HG03575 (cell line): ENCODE measurements around the gene KDM5A.

Experiments used
- ATAC-seq: cut with Tn5 transposase; IDR thresholded peaks from one replicate; pipeline ENCODE4 v1.9.1; 2021; ENCODE audit not compliant: unreplicated experiment, insufficient number of reproducible peaks, low FRiP score; ENCODE audit errors: extremely low read depth

Gene KDM5A

DNA sequence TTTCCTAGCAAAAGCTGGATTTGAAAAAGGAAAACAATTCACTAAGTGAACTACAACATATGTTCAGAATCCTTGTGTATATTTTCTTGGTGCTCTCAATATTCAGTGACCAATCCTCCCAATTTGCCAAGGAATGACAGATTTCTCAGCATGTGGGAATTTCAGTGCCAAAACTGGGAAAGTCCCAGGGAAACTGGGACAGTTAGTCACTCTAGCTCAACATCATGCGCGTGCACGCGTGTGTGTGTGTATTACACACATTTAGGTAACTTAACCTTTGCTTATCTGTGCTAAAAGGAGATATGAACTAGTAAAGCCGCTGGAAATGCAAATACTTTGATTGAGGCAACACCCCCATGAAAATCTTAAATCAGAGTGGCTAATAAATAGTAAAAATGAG, 100.4 kb downstream of the KDM5A start:
- no peak for ATAC-seq

DNA sequence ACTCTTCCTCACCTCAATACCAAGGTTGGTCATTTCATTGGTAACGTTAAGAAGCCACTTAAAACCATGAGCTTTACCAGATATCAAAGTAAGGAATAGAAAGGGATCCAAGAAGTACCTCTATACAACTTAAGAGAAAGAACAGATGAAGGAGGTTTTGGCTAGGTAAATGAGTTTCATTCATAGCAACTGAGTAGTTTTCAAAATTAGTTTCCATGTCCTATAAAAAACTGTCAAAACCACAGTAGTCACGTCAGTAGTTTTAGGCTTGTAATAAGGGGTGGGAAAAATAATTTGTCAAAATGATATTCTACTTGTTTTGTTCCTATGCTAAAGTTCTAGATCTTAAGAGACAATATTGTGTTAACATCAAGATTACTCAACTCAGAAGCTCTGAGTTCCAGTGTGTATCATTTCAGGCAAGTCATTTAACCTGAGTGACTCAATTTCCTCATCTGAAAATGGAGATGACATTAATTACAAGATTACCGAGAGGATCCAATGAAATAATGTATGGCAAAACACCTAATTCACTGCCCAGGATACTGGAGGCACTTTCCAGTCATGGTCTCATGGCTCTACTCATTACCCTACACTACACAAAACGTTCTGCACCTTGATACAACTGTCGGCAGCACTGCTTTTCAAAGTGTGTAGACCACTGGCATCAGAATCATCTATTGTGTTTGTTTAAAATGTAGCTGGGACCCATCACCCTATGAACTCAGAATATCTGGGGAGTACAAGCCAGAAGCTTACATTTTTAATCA, 102.4 kb downstream of the KDM5A start:
- ATAC-seq = no peak

DNA sequence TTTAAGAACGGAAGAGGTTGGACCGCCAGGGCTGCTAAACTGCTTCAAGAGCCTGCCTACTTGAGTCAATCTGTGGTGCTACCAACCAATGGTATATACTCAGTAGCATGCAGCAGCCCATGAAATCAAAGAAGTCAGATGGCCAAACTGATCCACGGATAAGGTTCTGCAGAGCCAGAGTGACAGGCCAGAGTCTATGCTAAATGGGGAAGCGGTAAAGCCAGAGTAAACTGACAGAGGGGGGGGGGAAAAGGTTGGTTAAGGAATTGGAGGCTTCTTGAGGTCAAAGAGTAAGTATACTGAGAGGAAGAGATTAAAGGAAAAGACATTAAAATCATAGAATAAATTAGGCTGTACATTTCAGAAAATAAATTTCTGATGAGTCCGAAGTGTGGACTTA, 111.1 kb downstream of the KDM5A start:
- ATAC-seq = no peak

DNA sequence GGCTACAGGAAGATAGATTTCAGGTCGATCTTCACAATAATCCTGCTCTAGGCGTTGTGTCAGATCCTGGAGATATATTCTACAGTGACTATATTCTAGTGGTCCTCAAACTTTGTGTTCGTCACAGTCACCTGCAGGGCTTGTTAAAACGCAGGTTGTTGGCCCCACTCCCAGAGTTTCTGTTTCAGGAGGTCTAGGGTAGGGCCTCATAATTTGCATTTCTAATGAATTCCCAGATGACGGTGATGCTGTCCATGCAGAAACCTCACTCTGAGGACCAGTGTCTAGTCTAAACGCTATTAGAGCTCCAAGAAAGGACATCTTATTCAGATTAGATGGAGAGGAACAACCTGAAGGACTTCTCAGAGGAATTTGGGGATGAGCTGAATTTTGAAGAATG, 113.3 kb downstream of the KDM5A start:
- ATAC-seq = no peak

DNA sequence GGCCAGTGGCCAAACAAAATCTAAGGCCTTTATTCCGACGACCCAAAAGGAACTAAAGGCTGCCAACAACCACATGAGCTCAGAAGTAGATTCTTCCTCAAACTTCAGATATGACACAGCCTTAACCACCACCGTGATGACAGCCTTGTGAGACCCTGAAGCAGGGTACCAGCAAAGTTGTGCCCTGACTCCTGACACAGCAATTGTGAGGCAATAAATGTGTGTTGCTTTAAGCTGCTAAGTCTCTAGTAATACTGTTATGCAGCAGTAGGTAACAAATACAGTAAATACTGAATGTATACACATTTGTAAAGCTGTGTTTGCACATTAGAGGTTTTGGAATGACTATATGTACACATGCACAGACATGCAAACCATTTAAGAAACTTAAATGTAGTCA, 115.7 kb downstream of the KDM5A start:
- no peak for ATAC-seq

DNA sequence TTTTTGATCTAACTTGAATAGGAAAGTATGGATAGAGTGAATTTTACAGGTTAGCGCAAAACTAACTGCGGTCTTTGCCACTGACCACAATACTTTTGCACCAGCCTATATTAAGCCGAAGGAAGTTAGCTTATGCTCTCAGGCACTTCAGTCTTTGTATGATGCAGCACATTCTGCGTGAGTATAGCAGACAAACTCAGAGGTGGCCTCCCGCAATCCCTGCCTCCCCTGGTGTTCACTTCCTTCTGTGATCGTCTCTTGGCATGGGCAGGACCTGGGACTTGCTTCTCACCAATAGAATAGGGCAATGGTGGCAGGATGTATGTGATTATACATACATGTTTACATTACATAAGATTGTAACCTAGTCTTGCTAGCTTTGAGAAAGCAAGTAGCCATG, 116.2 kb downstream of the KDM5A start:
- ATAC-seq = no peak

DNA sequence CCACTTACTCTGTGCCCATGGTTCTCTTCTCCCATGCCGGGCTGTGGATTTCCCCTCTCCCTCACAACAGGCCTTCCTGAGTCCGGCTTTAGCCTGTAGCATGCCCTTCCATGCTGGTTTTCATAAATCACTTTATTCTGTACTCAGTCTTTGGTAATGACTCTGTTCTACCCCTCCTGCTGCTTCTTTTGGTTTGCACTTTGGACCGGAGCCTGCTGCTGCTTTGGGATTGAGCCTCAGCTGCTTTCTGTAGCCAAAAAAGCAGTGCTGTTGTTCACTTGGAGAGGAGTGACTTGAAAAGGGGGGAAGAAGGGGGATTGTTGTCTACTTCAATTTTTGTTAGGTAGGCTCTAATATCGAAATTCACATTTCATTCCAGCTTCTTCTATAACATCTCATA, 118.0 kb downstream of the KDM5A start:
- no peak for ATAC-seq

DNA sequence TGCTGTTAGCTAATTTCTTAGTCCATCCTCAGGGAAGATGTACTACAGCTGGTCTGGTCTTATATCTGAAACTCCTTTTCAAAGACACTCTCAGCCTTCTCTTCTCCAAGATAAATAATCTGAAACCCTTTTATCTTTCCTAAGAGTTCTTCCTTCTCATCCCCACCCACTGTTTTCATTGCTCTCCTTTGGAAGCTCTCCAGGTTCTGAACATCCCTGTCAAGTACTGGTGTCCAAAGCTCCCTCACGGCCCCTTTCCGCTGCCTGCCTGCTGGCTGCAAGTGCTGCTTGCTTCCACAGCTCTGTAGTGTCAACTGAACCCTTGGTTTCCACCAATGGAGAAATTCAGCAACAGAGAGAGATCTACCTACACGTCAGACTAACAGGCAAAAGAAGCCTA, 119.9 kb downstream of the KDM5A start:
- ATAC-seq = no peak

DNA sequence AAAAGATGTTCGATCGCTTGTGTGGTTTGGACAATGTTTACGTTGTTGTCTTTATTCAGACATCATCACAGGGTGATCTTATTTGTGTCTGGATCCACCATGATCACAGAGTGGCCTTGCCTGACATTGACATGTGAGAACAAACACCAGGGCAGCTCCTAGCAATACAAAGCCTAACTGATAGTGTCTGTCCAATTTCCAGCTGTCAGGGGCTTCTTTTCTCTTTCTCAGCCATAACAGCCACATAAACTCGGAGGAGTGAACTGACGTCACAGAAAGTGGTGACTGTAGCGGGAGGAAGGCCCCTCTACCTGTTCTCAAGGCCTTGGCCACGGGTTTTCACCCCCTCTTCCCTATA, 120.7 kb downstream of the KDM5A start:
- ATAC-seq = no peak

DNA sequence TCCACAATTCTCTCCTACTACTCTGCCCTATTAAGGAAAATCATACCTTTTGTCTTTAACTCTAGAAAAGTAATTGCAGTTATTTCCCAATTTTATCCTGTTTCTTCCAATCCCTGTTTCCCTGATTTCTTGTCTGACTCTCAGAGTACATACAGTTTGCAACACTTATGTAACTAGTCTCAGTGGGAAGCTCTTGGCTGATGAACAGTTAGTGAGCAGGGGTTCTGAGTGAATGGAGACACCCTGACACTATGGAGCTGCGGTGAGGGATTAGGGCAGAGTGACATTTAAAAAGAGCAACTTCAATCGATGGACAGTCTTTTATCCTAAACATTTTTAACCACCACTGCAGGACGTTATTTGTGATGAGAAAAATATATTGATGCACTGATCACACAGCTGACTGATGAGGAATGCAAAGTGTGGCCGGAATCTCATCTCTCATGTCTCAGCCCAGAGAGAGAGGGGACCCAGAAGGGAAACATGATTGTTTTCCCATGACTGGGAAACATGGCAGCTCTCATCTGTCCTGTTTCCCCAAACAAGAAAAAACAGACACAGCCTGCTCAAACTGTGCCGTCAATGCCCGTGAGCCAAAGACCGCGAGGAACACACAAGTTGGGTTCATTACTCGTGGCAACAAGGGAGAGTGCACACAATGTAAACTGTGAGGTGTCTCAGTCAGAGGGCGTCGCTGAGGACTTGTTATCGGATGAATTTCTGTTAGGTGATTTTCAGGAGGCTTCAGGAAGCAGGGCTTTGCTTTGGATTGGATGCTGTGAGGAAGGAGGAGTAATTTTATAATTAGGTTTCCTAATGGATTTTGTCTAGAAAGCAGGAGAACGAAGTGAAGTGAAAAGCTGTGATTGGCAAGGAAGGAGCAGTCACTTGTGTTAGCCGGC, 121.3 kb downstream of the KDM5A start:
- no peak for ATAC-seq

DNA sequence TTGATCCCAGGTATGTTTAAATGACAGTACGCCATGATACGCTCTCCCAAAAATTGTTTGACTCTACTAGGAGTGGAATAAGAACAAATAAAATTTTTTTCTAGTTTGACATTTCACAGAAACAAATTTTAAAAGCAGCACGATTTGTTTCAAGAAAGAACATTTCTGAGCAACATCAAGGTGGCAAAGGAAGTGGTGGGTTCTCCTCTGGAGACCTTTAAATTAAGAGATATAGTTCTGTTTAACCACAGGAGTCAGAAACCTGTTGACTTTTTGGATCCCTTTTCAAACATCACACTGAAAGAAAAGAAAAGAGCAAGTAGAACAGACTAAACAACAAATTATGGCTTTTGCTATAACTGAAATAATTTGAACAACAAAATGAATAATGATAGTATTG, 124.0 kb downstream of the KDM5A start:
- no peak for ATAC-seq

DNA sequence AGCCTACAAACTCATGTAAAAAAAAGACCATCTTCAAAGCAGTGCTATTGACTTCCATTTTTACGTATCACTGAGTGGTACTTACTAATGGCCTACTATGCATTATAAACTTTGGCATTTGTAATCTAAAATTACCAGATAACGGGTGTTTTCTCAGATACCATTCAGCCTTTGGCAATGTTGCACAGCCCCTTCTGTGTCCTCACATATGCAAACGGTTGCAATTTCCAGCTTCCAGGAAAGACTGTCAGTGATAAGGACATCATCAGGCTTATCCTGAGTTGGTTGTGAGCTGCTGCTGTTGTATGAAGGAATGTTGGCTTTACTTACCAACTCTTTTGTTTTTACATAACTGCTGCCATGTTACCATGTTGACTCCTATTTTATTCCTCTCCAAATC, 124.9 kb downstream of the KDM5A start:
- no peak for ATAC-seq

DNA sequence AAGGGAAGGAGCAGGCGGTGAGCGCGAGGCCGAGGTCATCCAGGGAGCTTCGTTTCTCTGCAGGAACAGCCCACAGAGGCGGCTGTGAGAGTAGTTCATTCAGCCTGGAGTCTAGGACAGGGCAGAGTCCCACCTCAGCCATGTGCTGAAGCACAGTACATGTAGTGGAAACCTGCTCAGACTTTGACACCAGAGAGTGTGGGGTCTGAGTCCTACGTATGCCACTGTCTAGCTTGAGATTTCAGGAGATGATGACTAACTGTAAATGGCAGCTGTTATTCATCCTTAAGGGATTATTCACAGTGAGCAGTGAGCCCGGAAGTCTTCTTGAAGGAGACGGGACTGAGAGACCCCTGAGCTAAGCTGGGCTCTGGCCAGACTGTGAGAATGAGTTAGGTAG, 125.5 kb downstream of the KDM5A start:
- ATAC-seq = no peak

DNA sequence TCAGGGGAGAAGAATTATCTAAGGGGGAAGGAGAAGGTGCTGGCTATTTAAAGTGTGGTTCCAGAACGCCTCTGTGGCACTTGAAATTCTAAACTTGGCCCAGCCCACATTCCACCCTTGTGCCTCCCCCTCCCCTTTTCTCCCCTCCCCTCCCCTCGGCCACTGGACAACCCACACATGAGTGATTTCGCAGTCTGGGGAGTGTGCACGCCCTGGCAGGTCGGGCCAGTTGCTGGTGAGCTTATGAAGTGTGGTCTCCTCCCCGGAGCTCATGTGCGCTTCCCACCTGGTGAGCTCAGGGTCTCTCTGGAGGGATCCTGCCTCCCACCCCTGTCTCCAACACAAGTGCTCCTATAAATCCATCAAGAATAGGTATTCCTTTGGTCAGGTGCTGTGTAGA, 126.3 kb downstream of the KDM5A start, which contains the start of gene SLC6A13:
Gene SLC6A13 (minus strand): TSS at position 20 of the 400 bp plus-strand sequence. CDS start 2,784 bp downstream, outside the sequence.
- ATAC-seq = no peak

DNA sequence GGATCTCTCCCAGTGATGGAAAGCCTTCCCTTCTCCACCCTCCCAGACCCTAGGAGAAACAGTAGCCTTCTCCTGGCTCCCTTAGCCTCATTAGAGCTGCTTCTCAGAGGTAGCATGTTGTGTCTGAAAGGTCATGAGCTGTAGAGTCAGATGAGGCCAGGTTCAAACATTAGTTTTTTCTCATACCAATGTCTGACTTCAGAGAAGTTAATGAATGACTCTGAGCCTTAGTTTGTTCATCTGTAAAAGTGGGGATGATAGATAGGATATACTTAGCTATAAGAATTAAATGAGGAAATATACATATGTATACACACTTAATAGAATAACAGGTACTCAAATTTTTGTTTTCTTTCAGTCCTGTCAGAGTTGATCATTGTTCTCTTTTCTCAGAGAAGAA, 127.0 kb downstream of the KDM5A start:
- ATAC-seq = no peak

DNA sequence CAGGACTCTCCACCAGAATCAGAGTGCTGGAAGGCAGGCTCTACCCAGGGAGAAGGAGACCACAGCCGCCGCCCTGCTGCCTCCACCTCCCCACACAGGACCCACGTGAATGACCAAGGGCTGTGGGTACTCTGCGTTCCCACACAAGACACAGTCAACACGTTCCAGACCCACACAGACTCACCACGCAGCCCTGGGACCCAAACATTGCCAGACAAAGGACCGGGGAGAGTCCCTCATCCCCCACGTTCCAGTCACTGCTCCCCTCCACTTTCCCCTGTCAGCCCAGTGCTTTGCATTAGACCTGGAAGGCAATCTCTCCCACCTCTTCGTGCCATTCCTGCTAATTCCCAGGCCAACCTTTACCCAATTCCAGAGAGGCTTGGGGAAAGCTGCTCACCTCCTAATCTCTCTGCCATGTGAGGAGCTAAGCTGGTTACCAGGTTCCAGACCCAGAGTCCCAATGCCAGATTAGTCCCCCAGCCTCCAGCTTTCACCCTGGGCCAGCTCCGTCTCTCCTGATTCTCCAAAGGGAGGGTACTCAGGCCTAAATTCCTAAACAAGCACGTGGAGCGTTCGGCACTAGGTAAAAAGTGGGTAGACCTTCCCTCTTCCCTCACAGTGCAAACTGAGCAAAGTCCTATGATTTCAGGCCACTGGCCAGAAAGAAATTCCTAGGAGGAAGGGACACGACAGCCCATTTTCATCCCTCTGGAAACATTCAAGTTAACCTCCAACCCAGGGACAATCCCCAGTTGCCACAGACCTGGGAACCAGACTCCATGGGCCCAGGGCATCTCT, 131.4 kb downstream of the KDM5A start:
- ATAC-seq = no peak

DNA sequence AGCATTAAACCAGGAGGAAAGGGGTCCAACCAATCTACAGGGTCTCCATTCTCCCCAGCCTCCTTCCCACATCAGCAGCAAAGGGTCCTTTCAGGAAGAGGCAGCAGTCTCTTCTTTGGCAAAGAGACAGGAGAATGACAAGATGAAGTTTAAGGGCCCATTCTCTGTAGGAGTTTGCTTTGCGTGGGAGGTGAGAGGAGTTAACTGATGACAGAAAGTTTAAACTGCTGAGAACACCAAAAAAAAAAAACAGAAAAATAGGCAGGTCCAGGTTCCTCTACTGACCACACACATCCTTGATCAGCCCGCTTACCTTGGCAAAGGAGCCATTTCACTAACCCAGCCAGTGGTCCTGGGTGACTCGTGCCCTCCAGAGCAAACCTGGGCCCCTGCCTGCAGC, 132.2 kb downstream of the KDM5A start:
- ATAC-seq = no peak

DNA sequence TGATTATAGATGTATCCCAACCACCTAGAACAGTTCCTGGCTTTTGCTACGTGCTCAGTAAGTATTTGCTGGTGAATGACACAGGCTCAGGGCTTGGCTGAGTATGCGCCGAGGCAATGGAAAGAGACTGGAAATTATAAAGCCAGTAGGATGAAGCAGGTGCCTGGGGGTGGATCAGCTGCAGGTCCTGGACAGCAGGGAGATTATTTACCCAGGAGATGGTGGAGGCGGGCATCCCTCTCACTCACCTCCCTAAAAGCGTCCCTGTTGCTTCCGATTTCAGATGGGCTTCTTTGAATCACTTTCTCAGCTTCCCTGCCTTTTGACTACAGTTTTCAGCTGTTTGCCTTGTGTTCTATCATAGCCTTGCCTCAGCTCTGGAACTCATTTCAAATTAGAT, 132.9 kb downstream of the KDM5A start:
- ATAC-seq = no peak

DNA sequence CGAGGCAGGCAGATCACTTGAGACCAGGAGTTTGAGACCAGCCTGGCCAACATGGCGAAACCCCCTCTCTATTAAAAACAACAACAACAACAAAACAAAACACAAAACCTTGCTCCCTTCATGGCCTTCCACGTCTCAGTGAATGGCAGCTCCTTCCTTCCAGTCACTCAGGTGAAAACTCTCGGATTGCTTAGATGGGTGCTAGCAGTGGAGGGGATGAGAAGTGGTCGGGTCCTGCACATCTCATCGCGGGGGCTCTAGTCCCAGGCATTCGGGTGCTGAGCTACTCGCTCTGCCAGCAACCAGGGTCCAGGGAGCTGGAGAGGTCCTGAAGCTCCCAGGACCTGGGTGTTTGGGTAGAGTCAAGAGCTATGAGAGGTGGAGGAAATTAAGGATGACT, 134.2 kb downstream of the KDM5A start:
- no peak for ATAC-seq

DNA sequence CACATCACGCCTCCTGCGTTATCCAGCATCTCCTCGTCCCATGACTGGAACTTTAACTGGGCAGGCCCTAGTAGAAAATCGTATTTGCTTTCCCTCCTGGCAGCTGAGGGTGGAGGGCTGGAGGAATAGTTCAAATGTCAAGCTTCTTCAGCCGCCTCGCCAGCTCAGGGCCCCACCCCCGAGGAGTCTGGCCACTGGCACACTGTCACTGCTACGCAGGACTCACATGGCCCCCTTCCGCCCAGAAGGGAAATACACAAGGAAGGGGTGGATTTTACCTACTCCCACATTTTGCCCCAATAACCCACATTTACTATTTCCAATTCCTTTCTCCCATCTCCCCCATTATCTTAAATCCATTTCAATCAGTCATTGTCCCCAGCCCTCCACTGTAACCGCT, 135.1 kb downstream of the KDM5A start:
- no peak for ATAC-seq
